Colon (tissue), 2 donors: ENCODE data around the gene OR10T2.
"Not testable (repeated sequence)": the region's sequence is repeated elsewhere in the genome, so short reads cannot be mapped to it uniquely, and the experiment has no call there.

Experiments used
- FAIRE-seq: peaks from 2 replicates; lab custom pipeline; 2012; peaks lifted over from hg19 to GRCh38; lab: Jason Lieb, UNC
- donor health status: control.
- donor health status: control.

Gene OR10T2

GRCh38 chr1:158398818-158399514 lies at the start of gene OR10T2:
Gene OR10T2, minus strand, starts transcription at chr1:158399466. Its CDS starts 0 bp downstream, at chr1:158399466.
- FAIRE-seq, result no peak

GRCh38 chr1:158445376-158445775 lies 46.1 kb upstream of the OR10T2 start:
- no peak for FAIRE-seq

- no peak for FAIRE-seq
Observed at GRCh38 chr1:158434741-158435140, 35.5 kb upstream of the OR10T2 start.

- FAIRE-seq, result not testable (repeated sequence)
Observed at GRCh38 chr1:158430163-158430562, 30.9 kb upstream of the OR10T2 start.

- FAIRE-seq, result no peak
Observed at GRCh38 chr1:158426137-158426536, 26.9 kb upstream of the OR10T2 start, which contains the start of gene OR10K2. Gene OR10K2, minus strand, starts transcription at chr1:158426237. Its CDS starts 5,371 bp downstream, at chr1:158420866.

- FAIRE-seq, result no peak
Observed at GRCh38 chr1:158425027-158425426, 25.8 kb upstream of the OR10T2 start.

- FAIRE-seq, result no peak
Observed at GRCh38 chr1:158422212-158422611, 22.9 kb upstream of the OR10T2 start.

GRCh38 chr1:158417586-158417985 lies 18.3 kb upstream of the OR10T2 start:
- FAIRE-seq, result no peak

GRCh38 chr1:158414651-158415345 lies 15.5 kb upstream of the OR10T2 start:
- no peak for FAIRE-seq

GRCh38 chr1:158407092-158407491 lies 7.8 kb upstream of the OR10T2 start:
- FAIRE-seq, result no peak

- FAIRE-seq, result no peak
Observed at GRCh38 chr1:158400871-158401270, 1.6 kb upstream of the OR10T2 start.

- no peak for FAIRE-seq
Observed at GRCh38 chr1:158396646-158397045, 2.6 kb downstream of the OR10T2 start.

GRCh38 chr1:158393476-158393875 lies 5.8 kb downstream of the OR10T2 start:
- FAIRE-seq, result no peak

GRCh38 chr1:158391099-158391498 lies 8.2 kb downstream of the OR10T2 start:
- FAIRE-seq, result no peak

- no peak for FAIRE-seq
Observed at GRCh38 chr1:158390331-158390730, 8.9 kb downstream of the OR10T2 start.

- no peak for FAIRE-seq
Observed at GRCh38 chr1:158374860-158375259, 24.4 kb downstream of the OR10T2 start.

- FAIRE-seq, result not testable (repeated sequence)
Observed at GRCh38 chr1:158374101-158374500, 25.2 kb downstream of the OR10T2 start.

GRCh38 chr1:158371188-158371953 lies 27.9 kb downstream of the OR10T2 start:
- FAIRE-seq, result no peak

GRCh38 chr1:158366783-158367182 lies 32.5 kb downstream of the OR10T2 start:
- no peak for FAIRE-seq

GRCh38 chr1:158362941-158363340 lies 36.3 kb downstream of the OR10T2 start:
- FAIRE-seq, result no peak

- no peak for FAIRE-seq
Observed at GRCh38 chr1:158362482-158362881, 36.8 kb downstream of the OR10T2 start.

- no peak for FAIRE-seq
Observed at GRCh38 chr1:158357441-158357840, 41.8 kb downstream of the OR10T2 start.

- no peak for FAIRE-seq
Observed at GRCh38 chr1:158356616-158357015, 42.6 kb downstream of the OR10T2 start.
